CD1c-positive myeloid dendritic cell (primary cell): ENCODE measurements around the gene STK17A.

ENCODE experiments used
- DNase-seq: peaks from one replicate; pipeline ENCODE4 v3.0.0-alpha.2; 2016; ENCODE audit errors: extremely low spot score

STK17A gene

DNA sequence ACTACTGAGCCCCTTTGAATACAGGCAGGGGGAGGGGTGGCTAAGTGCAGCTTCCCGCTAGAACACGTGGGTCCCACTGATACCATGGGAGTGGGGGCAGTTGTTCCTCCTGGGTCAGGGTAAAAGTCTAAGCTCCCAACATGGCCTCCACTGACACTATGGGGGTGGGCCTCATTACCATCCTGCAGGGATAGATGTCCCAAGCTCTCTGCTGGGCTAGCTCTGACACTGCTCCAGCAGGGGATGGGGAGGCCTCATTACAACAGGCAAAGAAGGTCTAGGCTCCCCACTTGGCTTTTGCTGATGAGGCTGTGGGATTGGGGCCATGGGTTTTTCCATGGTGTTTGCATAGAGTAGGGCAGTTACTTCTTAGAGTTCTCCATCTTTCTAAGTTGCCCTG lies 51.5 kb downstream of the STK17A start:
- no peak for DNase-seq

DNA sequence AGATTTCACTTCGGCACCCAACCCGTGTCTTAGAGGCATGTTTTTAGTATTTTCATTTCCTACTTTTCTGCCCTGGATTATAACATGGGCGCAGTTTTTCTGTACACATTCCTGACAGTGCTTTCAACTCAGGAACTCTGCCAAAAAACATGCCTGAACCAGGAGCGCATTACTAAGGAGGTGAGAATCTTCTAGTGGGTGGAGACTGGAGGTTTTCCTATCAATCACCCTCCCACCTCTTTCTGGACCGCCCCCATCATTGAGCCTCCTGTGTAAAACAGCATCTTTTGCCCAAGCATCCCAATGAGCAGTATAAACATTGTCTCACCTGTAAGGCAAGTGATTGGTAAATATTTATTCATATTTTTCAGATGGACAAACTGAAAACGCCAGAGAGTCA lies 53.2 kb downstream of the STK17A start:
- no peak for DNase-seq

DNA sequence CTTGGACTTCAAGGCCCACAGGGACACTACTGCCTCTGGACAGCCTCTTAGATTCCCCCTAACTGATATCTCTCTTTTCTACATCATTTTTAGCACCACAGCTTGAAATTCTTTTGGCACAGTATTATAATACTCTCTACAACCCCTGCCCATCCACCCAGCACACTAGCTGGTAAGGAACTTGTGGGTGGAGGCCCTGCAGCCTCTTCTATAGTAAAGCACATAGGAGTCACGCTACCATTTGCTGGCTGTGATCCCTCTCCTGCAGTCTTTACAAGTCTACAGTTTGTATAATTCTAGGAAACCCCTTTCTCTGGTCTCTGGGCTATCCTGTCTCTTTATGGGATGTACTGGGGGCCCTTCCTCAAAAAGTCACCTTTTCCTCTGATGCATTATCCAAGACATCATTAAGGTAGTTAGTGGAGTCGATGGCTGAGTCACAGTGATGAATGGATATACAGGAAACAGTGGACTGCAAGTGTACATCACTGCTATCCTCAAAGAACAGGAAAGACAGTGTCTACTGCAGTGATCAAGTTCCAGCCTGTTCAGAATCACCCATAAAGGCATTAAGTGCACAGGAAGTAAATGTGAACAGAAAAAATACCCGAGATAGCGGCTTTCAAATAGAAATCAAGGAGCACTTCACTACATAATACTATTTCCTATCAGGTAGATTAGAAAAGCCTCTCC lies 54.4 kb downstream of the STK17A start:
- DNase-seq, result no peak

DNA sequence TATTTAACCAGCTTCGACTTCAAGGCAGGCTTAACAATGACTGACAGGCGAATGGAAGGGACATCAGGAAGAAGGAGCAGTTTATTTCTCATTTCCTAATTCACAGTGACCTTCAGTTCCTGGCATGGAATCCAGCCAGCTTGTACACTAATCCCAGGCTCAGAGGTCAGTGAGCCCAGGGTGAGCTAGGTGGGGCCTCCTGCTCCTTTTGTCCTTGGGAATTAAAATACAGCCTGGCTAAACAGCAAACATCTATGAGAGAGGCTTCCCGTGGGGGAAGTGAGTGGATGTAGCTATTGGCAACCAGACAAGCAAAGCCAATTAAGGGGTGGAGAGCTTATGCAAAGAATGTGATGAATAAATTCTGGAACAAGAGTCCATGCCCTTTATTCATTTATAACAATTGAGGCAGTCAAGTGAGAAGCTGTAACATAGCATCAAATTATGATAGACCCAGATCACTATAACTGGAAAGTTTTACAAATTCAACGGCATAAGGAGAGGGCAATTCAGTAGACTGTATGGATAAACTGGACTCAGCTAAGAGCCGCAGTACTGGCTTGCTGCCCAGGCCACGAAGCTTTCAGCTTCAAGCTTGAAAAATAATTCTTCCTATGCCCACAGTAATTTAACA lies 57.1 kb downstream of the STK17A start:
- no peak for DNase-seq

DNA sequence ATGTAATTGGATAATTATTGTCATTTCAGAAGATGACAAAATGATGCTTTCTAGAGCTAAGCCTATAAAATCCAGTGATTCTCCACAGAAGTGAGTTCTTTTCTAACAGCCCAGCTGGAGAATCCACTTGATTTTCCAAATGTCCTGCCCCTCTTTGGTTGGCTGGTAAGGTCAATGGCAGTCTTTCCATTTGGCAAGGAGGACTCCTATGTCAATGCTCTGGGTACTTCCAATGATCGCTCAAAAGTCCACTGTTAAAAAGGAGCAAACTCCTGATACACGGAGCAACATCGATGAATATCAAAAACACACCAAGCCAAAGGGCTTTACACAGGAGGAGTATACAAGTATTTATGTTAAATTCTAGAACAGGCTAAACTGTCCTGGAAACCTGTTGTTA lies 57.8 kb downstream of the STK17A start:
- DNase-seq, result no peak

DNA sequence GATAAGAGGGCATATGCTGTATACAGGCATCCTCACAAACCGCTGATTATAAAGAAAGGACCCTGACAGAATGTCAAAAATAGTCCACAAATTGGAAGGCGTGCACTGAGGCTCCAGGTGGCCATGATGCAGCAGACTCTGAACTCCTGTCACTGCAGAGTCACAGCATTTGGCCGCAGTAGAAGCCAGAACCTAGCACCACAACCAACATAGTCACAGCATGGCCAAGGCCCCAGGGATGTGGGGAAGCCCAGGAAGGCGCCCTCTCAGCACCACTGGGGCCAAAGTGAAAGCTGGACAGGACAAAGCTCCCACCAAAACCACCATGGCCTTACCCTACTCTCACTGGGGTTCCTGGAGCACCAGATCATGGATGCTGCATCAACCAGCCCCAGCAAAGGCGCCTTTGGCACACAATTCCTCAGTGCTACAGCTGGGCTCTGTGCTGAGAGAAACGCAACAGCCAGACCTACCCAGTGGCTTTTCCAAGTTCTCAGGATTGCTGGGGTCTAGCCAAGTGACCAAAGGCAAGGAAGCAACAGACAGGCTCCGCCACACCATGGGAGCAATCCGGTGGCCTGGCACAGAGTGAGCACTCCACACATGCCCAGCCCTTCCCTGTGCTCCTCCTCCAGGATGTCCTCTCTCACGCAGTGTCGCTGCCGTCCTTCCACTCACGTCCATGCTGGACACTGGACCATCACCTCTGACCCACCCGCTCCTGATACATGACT lies 60.2 kb downstream of the STK17A start:
- DNase-seq, result no peak

DNA sequence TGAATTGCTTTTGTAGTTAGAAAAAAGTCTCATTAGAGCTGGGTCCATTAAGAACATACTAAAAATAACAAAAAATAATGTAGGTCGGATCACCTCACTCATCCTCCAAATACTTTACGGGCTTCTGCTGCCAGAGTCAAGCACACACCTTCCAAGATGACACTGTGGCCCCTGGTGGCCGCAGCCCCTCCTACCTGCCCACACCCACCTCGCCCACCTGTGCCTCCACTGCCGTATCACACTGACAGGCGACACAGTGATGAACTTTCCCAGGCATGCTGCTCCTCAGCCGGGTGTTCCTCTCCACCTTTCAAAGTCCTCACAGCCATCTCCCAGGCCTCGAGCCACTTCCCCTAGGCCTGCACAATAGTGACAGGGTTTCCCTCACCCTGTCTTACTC lies 60.9 kb downstream of the STK17A start:
- DNase-seq, result no peak

DNA sequence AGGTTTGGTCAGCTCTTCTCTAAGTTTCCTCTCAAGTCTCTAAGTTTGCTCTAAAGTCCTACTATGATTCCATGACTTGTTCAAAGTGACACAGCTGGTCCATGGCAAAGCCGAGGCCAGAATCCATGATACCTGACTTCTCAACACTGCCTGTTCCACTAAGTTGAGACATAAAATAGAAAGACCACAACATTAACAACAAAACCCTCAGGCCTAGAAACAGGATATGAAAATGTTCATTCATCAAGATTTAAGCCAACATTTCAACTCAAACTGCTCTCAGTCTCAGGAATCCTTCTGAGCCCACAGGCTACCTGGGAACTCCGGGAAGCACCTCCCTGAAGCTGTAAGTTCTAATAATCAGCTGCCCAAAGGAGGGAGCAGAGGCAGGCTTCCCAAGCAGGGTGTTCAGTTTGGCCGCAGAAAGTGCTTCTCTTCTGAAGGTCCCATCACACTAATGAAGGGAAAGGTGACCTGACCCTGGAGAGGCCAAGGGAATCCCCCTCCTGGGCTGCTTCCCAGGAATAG lies 62.9 kb downstream of the STK17A start:
- DNase-seq, result no peak

DNA sequence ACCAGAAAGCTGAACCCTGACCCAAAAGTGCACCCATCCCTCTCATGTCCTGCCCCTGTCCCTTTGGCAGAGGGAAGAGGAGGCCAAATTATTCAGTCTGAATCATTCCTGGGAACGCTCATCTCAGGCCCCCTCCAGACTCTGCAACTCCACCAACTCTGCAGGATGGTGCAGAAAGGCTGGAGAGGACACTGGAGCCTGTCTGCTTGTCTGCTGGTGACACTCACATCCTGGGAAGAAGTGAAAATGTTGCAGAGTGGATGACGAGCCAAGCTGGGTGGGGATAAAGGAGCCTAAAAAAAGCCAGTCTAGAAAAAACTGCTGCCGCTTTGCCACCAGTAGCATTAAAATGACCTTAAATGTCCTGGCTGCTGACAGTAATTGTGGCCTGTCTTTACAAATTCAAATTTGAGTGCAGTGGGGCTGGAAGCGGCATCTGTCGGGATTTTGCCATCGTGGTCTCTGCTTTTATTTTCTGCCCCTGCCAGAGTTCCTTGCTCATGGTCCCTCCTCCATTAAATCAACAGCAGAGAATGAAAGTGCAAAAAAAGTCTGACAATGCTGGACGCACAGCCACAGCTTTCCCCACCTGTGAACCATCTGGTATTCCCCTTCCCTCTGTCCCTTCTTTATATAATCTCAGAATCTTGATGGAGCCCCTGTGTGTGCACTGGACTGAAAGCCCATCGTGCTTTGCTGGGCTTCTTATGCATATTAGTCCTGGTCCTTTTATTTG lies 63.9 kb downstream of the STK17A start:
- DNase-seq, result no peak

DNA sequence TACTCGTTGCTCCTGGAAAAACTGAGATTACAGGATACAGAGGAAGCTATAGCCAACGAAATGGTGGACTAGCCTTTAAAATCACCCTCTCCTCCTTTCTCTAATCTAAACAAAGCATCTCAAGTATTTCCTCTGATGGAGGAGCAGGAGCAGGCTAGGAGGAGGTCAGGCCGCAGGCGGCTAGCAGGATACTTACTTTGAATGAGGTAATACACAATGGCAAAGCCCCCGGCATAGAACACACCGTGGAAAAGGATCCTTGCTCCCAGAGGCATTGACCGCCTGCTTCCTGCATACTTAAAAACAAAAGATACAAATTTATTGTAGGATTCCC lies 64.4 kb downstream of the STK17A start:
- DNase-seq, result no peak

DNA sequence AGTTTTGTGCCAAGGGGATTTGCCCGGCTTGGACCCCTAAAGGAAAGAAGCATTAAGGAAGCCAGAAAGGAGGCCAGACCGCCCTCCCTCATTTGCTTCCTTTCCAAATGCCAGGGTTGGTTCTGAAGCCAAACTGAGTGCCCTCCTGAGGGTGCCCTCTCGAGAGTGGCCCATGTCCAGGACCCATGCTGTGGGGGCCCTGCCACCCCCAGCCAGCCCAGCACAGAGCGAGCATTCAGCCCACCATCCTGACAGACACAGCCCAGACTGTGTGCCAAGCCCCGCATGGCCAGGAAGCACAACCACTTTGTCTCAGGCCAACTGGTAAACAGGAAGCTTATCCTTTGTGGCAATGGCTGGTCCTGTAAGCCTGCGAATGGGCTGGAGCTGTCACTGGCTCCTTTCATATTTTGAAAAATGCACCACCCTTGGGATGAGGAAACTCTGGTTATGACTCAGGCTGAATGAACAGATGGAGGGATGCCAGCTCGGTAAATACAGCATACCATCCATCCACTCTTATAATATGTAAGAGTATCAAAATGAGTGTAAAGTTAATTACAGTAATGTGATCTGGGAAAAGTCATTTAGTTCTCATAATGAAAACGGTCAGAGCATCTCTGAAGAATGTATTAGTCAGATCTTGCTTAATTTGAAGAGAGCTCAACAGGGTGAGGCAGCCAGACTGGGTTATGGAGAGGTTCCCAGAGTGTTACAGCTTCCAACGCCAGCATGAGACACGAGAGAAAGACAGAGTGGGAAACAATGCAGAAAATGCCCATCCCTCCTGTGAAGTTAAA lies 65.0 kb downstream of the STK17A start:
- peak; percentile 35 for DNase-seq

DNA sequence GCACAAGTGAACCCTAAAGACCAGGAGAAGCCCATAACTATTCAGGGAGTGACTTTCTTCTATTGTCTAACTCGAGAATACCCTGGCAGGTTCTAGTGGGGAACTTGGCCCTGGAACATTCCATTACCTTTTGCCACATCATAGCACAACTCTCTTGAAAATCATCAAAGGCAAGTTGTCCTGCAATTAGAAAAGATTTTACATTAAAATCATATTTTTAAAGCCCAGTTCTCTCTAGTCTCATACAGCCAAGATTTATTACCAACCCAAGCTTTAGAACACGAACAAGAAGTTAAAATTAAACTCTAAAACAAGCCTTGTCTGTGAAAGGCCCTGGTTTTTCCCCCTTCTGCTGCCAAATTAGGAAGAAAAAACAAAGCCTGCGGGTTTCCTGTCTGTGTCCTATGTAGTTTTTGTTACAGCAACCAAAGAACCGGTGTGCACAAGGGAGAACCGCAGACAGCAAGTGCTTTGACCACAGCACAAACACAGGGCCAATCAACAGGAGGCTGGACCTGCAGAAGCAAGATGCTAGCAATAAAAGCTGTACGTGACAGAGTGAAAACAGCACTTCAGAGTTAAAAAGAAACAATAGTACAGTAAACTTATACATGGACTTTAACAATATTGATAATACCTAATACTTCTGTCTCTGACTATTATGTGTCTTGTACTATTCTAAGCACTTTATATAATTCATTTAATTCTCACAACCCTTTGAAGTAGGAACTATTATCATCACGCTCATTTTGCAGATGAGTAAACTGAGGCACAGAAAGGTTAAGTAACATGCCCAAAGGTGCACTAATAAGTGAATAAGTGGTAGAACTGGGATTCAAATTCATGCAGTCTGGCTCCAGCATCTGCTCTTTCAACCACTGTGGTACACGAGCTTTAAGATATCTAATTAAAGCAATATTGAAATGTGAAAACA lies 65.8 kb downstream of the STK17A start:
- DNase-seq, result peak; percentile 34

DNA sequence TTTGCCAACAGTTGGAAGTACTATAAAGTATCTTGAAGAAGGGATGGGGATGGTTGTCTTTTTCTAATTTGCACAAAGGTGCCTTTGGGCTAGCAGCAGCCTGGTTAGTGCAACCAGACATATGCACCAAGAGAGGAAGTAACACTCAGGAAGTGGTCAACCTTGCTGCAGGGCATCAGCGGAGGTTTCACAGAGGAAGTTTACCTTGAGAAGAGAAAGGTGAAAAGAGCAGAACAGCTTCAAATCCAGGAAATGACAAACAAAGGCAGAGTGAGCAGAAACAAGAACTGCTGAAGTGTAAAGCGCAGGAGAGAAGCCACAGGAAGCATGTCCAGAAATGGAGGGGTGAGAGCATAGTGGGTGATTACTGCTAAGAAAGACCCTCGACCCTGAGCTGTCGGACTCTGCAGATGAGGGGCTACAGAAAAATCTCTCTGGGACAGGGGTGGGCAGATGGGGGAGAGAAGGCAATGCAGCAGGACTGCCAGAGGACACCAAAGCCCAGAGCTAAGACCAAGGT lies 66.9 kb downstream of the STK17A start:
- DNase-seq, result peak; percentile 58

DNA sequence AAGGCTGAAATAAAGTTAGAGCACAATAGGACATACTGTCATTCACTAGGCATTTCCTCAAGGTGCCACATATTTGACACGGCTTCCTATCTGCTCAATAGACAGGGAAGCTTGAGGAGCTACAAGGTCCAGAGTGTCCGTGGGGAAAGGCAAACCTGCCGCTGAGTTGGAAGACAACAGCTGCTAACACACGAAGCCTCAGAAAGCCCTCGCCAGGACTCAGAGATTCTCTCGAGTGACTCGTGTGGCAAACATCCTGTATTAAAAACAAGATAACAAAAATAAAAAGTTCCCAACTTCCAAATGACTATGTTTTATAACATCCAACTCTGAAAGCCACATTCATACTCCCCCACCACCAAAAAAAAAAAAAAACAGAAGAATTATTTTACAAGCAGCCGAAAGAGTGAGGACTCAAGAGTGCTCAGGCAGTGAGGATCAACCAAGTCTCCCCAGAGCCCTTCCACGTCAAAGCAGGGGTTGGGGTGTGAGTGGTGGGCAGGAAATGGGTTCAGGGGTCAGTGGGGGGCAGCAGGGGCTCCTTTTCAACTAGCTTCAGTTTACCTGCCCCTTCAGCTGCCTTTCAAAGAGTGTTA lies 67.6 kb downstream of the STK17A start:
- DNase-seq, result no peak

DNA sequence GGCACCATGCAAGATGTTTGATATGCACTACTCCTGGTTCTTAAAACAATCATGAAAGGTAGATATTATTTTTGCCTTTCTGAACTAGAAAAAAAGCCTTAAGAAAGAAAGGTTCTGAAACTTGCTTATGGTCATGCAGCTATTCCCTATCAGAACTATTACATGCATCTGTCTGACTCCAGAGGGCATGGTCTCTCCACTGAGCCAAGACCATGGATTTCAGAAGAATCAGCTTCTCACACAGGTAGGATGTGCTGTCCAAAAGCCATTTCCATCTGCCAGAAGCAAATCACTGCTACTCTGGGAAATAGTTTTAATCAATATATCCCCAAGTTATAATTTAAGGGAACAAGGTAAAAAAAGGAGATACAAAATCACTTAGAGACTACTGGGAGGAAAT lies 69.5 kb downstream of the STK17A start:
- no peak for DNase-seq

DNA sequence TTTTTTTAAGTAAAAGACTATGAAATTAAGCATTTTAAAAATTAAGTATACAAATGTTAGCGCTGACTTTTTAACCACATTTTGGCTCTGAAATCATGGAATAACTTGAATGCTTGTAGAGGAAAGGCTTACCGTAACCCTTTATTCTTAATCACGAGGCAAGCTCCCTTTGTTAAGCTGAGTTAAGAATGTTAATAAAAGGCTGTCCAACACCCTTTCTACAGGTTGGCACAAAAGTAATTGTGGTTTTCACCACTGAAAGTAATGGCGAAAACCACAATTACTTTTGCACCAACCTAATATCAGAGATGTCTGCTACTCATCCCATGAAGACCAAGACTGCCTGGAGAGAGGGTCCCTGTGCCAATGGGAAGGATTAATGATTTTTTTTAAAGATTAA lies 70.6 kb downstream of the STK17A start:
- DNase-seq, result no peak

DNA sequence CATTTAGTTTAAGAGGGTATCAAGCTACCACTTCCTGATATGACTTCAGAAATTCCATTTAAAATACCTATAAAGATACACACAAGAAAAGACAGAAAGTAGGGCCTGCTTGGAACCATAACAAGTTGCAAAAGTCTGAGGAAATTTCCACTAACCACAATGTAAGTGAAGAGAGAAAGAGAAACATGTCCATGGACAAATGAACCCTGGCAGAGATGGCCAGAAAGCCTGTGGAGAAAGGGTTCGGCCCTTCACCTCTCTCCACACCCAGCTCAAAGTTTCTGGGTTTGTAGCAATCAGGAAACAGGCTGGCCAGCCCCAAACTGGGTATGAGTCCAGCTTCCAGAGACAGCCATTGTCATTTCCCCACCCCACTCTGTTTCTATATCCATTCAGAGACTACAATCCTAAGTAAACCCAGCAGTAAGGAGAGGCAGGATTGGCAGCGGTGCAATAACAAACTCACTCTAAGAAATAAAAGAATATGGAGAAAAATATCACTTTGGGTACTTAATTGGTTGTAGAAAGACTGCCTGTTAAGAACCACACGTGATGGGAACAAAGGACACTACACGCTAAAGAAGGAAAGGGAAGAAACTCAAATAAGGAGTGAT lies 71.1 kb downstream of the STK17A start:
- no peak for DNase-seq

DNA sequence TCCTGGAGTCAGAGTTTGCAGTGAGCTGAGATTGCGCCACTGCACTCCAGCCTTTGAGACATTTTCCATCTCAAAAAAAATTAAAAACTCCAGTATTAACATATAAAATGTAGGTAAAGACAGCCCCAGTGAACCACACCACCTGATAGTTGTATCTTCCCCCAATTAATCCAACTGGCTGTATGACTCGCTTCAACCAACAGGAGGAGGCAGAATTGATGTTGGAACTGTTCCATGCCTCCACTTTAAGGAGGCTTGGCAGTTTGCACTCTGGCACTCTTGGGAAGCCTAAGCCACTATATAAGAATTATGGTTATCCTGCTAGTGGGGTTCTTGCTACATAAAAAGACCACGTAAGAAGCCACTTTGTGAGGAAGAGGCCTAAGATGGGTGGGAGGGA lies 72.7 kb downstream of the STK17A start:
- no peak for DNase-seq

DNA sequence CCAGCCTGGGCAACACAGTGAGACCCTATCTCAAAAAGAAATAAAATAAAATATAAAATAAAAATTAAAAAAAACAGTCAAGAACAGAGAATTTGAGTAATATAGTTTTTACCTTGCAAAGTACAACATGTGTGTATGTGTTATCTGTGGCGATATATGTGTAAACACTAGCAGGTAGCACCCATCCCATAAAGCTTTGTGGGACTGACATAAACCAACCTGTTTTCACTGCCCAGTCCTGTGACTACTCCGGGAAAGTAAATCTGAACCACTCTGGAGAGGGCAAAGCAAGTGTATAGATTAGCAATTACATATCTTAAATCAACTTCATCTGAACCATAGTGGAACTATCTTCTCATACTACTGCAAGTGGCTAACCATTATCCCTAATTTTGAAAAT lies 74.1 kb downstream of the STK17A start:
- no peak for DNase-seq
